Brain microvascular endothelial cell (primary cell): ENCODE data around the gene UBXN4.
"Not testable (repeated sequence)": the region's sequence is repeated elsewhere in the genome, so short reads cannot be mapped to it uniquely, and the experiment has no call there.

Experiments
- DNase-seq: peaks from one replicate; pipeline ENCODE4 v3.0.0-alpha.2; 2020
- H3K27ac ChIP-seq: fragments of 250-450 bp; sonication (Bioruptor Pico); 2 replicates; pipeline ENCODE4 v1.5.1; 2020; ENCODE audit warnings: mild to moderate bottlenecking, moderate library complexity
- H3K27me3 ChIP-seq: fragments of 250-450 bp; sonication (Bioruptor Pico); replicated peaks from 2 replicates; pipeline ENCODE4 v1.5.1; 2020; ENCODE audit warnings: mild to moderate bottlenecking
- H3K36me3 ChIP-seq: fragments of 250-450 bp; sonication (Bioruptor Pico); replicated peaks from 2 replicates; pipeline ENCODE4 v1.5.1; 2020; ENCODE audit warnings: mild to moderate bottlenecking
- H3K4me3 ChIP-seq: 2 replicates; pipeline ENCODE4 v1.5.1; 2011; ENCODE audit warnings: low read depth, mild to moderate bottlenecking, control low read depth, low read length, moderate library complexity
- in situ Hi-C: cut with HindIII; loops from 2 replicates; pipeline ENCODE4 v1.10.0; 2017; ENCODE audit warnings: low sequenced_read_pairs, low pct_ligation_motif_present
- TF ChIP-seq, protein P1 (sequence below): IDR thresholded peaks from 2 replicates; pipeline ENCODE4 v1.5.1; 2011; ENCODE audit warnings: low read depth, mild to moderate bottlenecking, moderate library complexity, low read length, control low read depth, inconsistent platforms; ENCODE audit errors: missing control alignments

UBXN4 gene

DNA sequence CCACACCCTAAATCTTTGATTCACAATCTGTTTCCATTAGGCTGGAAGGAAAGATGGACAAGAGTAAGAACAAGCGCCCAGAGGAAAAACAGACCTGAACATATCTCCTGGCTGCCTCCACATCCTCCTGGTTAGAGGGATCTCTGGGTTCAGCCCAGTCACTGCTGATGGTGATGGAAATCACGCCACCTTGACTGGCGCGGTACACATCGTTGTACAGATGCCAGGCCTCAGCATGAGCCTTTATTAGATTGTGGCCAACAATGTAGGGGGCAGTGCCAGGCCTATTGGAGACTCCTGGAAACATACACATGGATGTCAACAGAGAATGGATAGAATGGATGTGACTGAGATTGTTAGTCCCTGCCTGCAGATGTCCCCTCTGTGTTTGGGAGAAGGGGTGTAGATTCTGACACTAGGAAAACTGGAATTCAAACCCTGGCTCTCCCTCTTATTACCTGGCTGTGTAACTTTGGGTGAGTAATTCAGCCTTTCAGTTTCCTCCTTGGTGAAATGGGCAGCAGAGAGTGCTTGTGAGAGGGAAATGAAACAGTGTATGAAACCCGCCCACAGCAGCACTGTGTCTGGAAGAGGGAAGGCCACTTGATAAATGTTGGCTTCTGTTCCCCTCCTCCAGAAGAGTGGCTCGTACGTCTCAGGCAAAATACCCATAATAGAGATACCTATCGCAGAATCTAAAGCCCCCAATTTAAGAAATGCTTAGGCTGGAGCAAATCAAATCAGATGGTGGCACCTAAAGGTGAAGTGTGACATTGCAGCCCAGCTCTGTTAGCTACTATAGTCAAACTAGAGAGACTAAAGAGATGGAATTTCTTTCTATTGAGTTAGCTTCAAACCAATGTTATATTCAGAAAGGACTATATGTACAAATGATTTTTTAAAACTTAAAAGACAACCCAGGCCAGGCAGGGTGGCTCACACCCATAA lies 59.1 kb downstream of the UBXN4 start:
- in situ Hi-C loops = no loop called here

GRCh38 chr2:135802350-135802749 lies 60.7 kb downstream of the UBXN4 start:
- Histone ChIP-seq H3K27me3 (no peaks in the 10 kb centered on the region), H3K27ac (no peak overlapping the region), H3K36me3 (no peaks in the 10 kb centered on the region), H3K4me3 (no peak overlapping the region)
- in situ Hi-C loops = no loop called here
- TF ChIP-seq, protein P1, sequence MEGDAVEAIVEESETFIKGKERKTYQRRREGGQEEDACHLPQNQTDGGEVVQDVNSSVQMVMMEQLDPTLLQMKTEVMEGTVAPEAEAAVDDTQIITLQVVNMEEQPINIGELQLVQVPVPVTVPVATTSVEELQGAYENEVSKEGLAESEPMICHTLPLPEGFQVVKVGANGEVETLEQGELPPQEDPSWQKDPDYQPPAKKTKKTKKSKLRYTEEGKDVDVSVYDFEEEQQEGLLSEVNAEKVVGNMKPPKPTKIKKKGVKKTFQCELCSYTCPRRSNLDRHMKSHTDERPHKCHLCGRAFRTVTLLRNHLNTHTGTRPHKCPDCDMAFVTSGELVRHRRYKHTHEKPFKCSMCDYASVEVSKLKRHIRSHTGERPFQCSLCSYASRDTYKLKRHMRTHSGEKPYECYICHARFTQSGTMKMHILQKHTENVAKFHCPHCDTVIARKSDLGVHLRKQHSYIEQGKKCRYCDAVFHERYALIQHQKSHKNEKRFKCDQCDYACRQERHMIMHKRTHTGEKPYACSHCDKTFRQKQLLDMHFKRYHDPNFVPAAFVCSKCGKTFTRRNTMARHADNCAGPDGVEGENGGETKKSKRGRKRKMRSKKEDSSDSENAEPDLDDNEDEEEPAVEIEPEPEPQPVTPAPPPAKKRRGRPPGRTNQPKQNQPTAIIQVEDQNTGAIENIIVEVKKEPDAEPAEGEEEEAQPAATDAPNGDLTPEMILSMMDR = no peak
- no peak for DNase-seq

More for the DNA sequence above, 59.1 kb downstream of the UBXN4 start:
- no peak overlapping the region for H3K27ac ChIP-seq
- TF ChIP-seq, protein P1 = no peak
- H3K4me3 ChIP-seq = no peak overlapping the region
- H3K27me3 ChIP-seq = no peaks in the 10 kb centered on the region
- H3K36me3 ChIP-seq = no peaks in the 10 kb centered on the region
- no peak for DNase-seq

DNA sequence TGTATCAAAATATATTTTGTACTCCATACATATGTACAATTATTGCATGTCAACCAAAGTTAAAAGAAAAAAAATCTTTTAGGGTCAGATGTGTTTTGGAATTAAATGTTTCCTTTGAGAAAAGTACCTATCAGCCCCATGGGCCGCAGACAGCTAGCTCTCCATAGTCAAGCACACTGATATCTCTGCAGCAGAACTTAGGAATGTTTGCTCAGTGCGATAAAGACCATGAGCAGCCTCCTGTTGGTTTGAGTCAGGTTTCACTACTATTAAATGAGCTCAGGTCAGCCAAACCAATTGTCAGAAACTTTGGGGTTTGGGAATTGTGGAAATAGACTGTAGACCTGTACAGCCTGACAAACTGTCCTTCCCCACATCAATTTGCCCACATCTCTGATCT lies 61.6 kb downstream of the UBXN4 start:
- no peaks in the 10 kb centered on the region for H3K36me3 ChIP-seq
- TF ChIP-seq, protein P1 = no peak
- in situ Hi-C loops = no loop called here
- H3K27me3 ChIP-seq = no peaks in the 10 kb centered on the region
- DNase-seq = no peak
- H3K27ac ChIP-seq = no peak overlapping the region
- no peak overlapping the region for H3K4me3 ChIP-seq

DNA sequence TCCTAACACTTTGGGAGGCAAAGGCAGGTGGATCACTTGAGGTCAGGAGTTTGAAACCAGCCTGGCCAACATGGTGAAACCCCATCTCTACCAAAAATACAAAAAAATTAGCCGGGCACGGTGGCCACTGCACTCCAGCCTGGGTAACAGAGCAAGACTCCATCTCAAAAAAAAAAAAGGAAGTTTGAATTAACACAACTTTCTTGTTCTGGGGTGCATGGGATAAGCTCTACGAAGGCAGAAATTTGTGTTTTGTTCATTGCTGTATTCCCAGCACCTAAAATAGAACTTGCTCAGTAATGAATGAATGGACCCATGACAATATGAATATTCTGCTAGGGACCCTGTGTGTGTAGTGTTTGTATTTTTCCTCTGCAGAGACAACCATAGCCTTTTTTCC lies 66.2 kb downstream of the UBXN4 start:
- DNase-seq, in situ Hi-C loops, H3K27ac ChIP-seq, H3K4me3 ChIP-seq, H3K36me3 ChIP-seq, H3K27me3 ChIP-seq: not testable (repeated sequence)

DNA sequence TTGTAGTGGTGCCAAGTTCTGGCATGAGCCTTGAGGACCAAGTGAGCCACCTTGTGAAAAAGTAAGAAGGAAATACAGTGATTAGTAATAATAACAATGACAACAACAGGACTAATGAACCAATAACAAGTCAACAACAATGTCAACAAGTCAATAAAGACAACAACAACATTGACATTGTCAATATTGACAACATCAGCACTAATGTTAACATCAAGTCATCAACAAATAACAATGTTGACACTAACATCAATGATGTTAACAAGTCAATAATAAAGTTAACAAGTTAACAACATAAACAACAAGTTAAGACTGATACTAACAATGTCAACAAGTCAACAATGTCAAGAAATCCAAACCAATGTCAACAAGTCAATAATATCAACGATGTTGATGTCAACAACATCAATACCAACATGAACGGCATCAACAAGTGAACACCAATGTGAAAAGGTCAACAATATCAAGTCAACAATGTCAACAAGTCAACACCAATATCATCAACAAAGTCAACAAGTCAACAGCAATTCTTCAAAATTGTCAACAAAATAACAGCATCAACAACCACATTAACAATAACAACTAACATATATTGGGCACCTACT lies 71.4 kb downstream of the UBXN4 start:
- no peaks in the 10 kb centered on the region for H3K27me3 ChIP-seq
- no peak overlapping the region for H3K27ac ChIP-seq
- H3K36me3 ChIP-seq = no peaks in the 10 kb centered on the region
- no peak for DNase-seq
- TF ChIP-seq, protein P1 = no peak
- in situ Hi-C loops = no loop called here
- no peak overlapping the region for H3K4me3 ChIP-seq

- no peak for DNase-seq
- no peaks in the 10 kb centered on the region for H3K36me3 ChIP-seq
- H3K27me3 ChIP-seq = no peaks in the 10 kb centered on the region
- H3K27ac ChIP-seq = no peak overlapping the region
- in situ Hi-C loops = no loop called here
- no peak overlapping the region for H3K4me3 ChIP-seq
- TF ChIP-seq, protein P1 = no peak
Observed at GRCh38 chr2:135815269-135815668, 73.6 kb downstream of the UBXN4 start.
